GM18870 (cell line): ENCODE data around the gene IMMP2L.

Experiments used
- ATAC-seq: cut with Tn5 transposase; IDR thresholded peaks from one replicate; pipeline ENCODE4 v1.9.1; 2021; ENCODE audit warnings: moderate library complexity; ENCODE audit not compliant: unreplicated experiment

Gene IMMP2L

DNA sequence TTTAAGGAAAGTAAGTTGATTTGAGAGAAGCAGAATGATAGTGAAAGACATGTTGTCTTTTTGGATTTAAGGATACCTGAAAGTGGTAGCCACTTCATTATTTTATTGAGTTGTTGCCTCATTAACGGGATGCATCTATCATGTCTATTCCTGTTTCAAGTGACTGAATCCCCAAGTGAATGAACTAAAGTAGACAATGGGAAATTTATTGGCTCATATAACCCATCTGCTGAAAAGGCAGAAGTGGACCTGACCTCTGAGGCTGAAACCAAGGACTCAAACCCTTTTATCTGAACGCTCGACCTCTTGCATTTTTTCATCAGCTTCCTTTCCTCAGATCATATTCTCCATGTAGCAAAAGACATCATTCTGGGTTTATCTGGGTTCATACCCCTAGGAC lies 937.0 kb downstream of the IMMP2L start:
- ATAC-seq, result no peak

DNA sequence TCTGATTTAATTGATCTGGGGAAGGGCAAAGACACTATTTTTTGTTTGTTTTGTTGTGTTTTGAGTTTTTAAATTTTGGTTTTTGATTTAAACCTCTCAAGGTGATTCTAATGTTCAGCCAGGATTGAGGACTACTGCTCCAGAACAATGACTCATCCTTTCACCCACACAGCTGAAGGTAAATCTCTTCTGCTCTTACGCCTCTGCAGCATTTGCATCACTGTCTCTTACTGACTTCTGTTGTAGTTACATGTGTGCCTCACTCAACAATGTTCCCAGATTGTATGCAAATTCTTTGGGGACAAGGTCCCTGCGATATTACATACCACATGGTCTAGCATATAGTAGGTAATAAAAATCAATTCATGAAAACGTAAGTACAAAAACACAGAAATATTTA lies 938.9 kb downstream of the IMMP2L start:
- no peak for ATAC-seq

DNA sequence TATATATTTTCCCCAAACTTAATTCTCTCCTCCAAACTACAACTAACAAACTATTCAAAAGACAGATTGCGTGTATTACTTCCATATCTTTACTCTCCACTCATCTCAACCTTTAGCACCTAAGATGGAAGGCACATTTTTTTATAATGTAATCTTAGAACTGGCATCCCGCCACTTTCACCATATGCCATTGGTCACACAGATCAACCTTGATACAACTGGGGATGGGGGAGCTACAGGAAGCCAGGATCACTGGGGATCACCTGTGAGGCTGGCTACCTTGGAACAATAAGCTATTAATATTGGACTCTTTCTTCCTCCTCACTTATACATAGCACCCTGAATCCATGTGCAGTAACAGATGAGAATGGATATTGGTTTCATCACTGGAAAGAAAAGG lies 941.0 kb downstream of the IMMP2L start:
- no peak for ATAC-seq

DNA sequence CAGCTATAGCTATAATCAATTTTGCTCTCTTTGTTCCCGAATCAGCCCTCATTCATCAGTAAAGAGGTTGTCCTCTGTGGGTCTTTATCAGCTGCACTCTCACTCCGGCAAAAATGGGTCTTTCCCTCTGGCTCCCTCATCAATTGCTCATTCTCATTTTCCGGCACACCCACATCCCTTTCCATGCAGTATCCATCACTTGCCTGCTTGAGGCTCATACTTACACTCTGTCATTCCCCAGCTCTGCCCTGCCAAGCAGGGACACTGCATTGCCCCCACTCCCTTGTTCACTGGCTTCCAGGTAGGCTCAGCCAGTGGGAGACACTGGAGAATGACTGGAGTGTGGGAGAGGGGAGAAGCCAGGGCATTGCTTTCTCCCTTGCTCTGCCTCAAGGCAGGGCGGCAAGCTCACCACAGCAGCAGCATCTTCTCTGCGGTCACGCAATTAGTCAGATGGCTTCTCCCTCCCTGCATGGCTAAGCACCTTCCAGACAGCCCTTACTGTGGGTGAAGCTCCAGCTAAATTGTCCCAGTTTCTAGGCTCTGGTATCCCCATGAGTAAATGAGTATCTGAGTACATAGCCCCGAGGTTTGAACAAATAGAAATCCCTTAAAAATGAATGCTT lies 942.1 kb downstream of the IMMP2L start:
- no peak for ATAC-seq
